Stimulated activated CD4-positive, alpha-beta T cell treated with anti-CD3 and anti-CD28 coated beads, Interleukin-4, amount 100 ng/mL, for 24 hours (primary cell): ENCODE data around the gene ERFE.

Experiments
- DNase-seq: peaks from one replicate; pipeline ENCODE4 v3.0.0-alpha.2; 2020

ERFE gene

DNA sequence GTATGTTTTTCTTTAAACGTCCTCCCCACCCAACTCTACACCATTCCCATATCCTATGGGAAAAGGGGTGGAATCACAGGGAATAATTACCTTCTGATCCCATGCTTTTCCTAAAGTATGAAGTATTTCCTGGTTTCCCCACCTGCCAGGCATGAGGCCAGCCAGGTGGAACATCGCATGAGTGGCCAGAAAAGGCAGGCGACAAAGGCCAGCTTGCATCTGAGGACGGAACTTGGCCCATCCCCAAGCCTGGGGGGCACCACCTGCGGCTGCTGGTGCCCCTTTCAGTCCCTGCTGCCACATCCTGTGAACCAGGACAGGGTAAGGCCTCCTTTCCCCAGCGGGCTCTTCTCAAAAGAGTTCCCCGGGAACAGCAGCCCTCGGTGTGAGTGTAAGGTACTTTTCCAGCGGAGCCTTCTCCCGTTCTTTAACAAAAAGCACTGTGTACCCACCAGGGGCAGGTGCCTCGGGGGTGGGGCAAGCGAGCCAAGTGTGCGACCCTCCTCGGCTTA lies 1.2 kb upstream of the ERFE start:
- no peak for DNase-seq

GRCh38 chr2:238158018-238158508 lies 707 bp upstream of the ERFE start:
- DNase-seq = no peak

GRCh38 chr2:238159071-238159539 lies 335 bp downstream of the ERFE start:
- DNase-seq = no peak

GRCh38 chr2:238159661-238160205 lies 963 bp downstream of the ERFE start:
- DNase-seq = no peak

GRCh38 chr2:238160206-238161129 lies 1.7 kb downstream of the ERFE start:
- no peak for DNase-seq

DNA sequence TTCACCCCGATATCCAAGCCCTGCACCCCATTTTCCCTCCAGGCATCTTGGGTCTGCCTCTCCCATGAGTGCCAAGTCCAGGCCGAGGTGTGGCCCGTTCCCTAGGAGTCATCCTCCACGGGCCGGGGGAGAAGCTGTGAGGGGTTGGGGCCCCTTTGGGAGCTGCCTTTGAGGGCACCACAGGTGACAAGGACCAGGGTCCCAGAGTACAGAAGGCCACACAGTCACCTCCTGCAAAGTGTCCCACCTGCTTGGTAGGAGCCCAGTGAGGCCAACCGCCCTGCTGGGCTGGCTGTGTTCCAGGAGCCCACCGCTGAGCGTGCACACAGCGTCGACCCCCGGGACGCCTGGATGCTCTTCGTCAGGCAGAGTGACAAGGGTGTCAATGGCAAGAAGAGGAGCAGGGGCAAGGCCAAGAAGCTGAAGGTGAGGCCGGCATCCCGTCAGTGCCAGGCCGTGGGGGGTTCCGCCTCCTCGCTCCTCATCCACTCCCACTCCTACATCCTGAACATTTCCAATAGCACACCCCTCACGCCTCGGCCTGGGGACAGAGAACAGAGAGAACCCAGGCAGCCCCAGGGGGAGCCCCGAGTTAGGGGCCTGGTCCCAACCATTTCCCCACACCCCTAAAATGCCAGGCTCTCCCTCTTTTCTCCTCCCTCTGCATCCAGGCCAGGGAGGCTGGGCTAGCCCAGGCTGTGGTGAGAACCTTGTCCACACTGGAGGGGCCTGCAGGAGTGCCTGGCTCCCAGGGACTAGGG lies 2.7 kb downstream of the ERFE start:
- DNase-seq = no peak

DNA sequence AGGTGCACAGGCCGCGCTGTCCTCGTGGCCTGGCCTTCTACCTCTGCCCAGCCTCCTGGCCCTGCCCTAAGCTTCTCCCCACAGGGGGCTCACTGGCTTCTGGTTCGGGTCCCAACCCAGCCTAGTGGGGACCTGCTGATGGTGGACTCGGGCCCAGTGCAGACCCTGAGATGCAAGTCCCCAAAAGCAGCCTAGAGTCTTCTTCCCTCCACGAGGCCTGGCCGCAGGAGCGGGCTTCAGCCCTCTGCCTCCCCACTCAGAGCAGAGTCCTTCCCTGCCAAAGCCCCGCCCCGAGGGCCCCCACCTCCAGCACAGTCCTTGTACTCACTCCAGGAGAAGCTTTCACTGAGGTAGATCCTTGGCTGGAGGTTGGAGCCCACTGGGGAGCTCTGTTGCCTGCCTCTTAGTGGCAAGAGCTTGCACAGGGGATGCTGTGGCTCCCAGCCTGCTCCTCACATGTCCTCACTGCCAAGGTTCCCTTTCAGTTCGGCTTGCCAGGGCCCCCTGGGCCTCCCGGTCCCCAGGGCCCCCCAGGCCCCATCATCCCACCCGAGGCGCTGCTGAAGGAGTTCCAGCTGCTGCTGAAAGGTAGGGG lies 3.6 kb downstream of the ERFE start:
- DNase-seq = no peak

DNA sequence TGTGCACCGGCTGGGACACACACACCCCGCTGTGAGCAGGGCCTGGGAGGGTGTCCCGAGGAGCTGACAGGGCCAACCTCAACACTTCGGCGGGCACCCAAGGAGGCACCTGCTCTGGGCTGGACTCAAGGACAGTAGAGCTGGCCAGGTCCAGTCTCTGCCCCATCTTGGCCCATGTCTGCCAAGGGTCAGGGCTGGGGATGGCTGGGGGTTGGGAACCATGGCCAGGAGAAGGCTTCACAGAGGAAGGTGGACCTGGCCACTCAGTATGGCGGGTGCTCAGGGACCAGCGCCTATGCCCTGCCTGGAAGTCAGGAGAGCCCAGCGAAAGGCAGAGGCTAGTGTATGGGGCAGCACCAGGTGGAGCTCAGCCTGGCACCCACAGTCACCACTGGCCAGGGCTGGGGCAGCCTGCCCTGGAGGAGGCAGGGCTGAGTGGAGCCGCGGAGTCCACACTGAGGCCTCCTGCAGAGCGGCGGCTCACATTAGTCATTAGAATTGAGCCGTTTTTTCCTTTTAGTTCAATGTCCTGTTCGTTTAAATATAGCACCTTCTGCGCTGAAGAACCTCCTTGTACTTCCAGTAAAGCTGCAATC lies 4.2 kb downstream of the ERFE start:
- no peak for DNase-seq

DNA sequence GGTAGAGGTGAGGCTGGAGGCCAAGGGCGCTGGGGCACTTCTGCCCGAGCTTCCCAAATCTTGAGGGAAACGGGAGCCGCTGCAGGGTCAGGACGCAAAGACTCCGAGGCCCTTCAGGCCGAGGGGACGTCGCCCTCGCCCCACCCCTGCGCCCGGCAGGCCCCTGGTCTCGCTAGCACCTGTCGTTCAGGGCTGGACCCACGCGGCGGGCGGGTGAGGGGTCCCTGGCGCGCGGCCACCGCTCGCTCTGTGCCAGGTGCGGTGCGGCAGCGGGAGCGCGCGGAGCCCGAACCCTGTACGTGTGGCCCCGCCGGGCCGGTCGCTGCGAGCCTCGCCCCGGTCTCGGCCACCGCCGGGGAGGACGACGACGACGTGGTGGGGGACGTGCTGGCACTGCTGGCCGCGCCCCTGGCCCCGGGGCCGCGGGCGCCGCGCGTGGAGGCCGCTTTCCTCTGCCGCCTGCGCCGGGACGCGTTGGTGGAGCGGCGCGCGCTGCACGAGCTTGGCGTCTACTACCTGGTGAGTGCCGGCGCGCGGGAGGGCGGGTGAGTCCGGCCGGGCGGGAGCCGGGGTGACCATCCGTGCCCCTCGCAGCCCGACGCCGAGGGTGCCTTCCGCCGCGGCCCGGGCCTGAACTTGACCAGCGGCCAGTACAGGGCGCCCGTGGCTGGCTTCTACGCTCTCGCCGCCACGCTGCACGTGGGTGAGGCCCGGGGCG lies 4.9 kb downstream of the ERFE start:
- DNase-seq = no peak

- no peak for DNase-seq
Observed at GRCh38 chr2:238164906-238165287, 6.1 kb downstream of the ERFE start.

GRCh38 chr2:238165288-238165921 lies 6.6 kb downstream of the ERFE start:
- no peak for DNase-seq

GRCh38 chr2:238166391-238167343 lies 7.9 kb downstream of the ERFE start:
- DNase-seq = no peak

GRCh38 chr2:238167344-238167715 lies 8.6 kb downstream of the ERFE start:
- DNase-seq = no peak

GRCh38 chr2:238167761-238168160 lies 9.0 kb downstream of the ERFE start:
- DNase-seq = no peak

- DNase-seq = no peak
Observed at GRCh38 chr2:238168196-238169047, 9.7 kb downstream of the ERFE start.

- DNase-seq = no peak
Observed at GRCh38 chr2:238169048-238169707, 10.4 kb downstream of the ERFE start.

- no peak for DNase-seq
Observed at GRCh38 chr2:238169708-238170251, 11.0 kb downstream of the ERFE start.

- DNase-seq = no peak
Observed at GRCh38 chr2:238170386-238171071, 11.8 kb downstream of the ERFE start.
